ENCODE measurements around the gene FAM25C. TPM values are rescaled to one million over a fixed set of nuclear protein-coding genes. Genes with fewer than 3 reads are reported as not detected.
"Not testable (repeated sequence)": the region's sequence is repeated elsewhere in the genome, so short reads cannot be mapped to it uniquely, and the experiment has no call there.

The FAM25C gene
- not detected for total RNA-seq

- not testable (repeated sequence) for DNase-seq (ENCODE audit: low spot score in 2 of 2); H3K9me3 Mint-ChIP-seq; H3K27ac Mint-ChIP-seq; ATAC-seq; H3K36me3 Mint-ChIP-seq
Observed at GRCh38 chr10:47999691-48000090, at the start of gene FAM25C. Gene FAM25C, minus strand, starts transcription at chr10:47999791. Its CDS starts 26 bp downstream, at chr10:47999765.

GRCh38 chr10:48044557-48044956 lies 45.0 kb upstream of the FAM25C start:
- H3K36me3 Mint-ChIP-seq; H3K9me3 Mint-ChIP-seq; ATAC-seq; H3K27ac Mint-ChIP-seq; DNase-seq (ENCODE audit: low spot score in 2 of 2): not testable (repeated sequence)

- H3K27ac Mint-ChIP-seq; H3K9me3 Mint-ChIP-seq; ATAC-seq; DNase-seq (ENCODE audit: low spot score in 2 of 2); H3K36me3 Mint-ChIP-seq: not testable (repeated sequence)
Observed at GRCh38 chr10:48031390-48031789, 31.8 kb upstream of the FAM25C start.

GRCh38 chr10:48002306-48002705 lies 2.7 kb upstream of the FAM25C start:
- ATAC-seq; H3K9me3 Mint-ChIP-seq; H3K36me3 Mint-ChIP-seq; H3K27ac Mint-ChIP-seq; DNase-seq (ENCODE audit: low spot score in 2 of 2): not testable (repeated sequence)

- H3K27ac Mint-ChIP-seq; H3K36me3 Mint-ChIP-seq; ATAC-seq; H3K9me3 Mint-ChIP-seq; DNase-seq (ENCODE audit: low spot score in 2 of 2): not testable (repeated sequence)
Observed at GRCh38 chr10:47994045-47994444, 5.5 kb downstream of the FAM25C start.

- H3K9me3 Mint-ChIP-seq; DNase-seq (ENCODE audit: low spot score in 2 of 2); ATAC-seq; H3K36me3 Mint-ChIP-seq; H3K27ac Mint-ChIP-seq: not testable (repeated sequence)
Observed at GRCh38 chr10:47992560-47992959, 7.0 kb downstream of the FAM25C start.

GRCh38 chr10:47991706-47992105 lies 7.9 kb downstream of the FAM25C start:
- not testable (repeated sequence) for ATAC-seq; DNase-seq (ENCODE audit: low spot score in 2 of 2); H3K36me3 Mint-ChIP-seq; H3K9me3 Mint-ChIP-seq; H3K27ac Mint-ChIP-seq

- not testable (repeated sequence) for ATAC-seq; DNase-seq (ENCODE audit: low spot score in 2 of 2); H3K9me3 Mint-ChIP-seq; H3K36me3 Mint-ChIP-seq; H3K27ac Mint-ChIP-seq
Observed at GRCh38 chr10:47990097-47990496, 9.5 kb downstream of the FAM25C start.

GRCh38 chr10:47989542-47989950 lies 10.0 kb downstream of the FAM25C start:
- not testable (repeated sequence) for ATAC-seq, H3K36me3 Mint-ChIP-seq

GRCh38 chr10:47988718-47989541 lies 10.7 kb downstream of the FAM25C start:
- ATAC-seq; H3K27ac Mint-ChIP-seq; H3K9me3 Mint-ChIP-seq; H3K36me3 Mint-ChIP-seq; DNase-seq (ENCODE audit: low spot score in 2 of 2): not testable (repeated sequence)

More at GRCh38 chr10:47989542-47989950, 10.0 kb downstream of the FAM25C start:
- not testable (repeated sequence) for DNase-seq (ENCODE audit: low spot score in 2 of 2); H3K27ac Mint-ChIP-seq; H3K9me3 Mint-ChIP-seq

- not testable (repeated sequence) for H3K36me3 Mint-ChIP-seq; H3K27ac Mint-ChIP-seq; H3K9me3 Mint-ChIP-seq; DNase-seq (ENCODE audit: low spot score in 2 of 2); ATAC-seq
Observed at GRCh38 chr10:47987952-47988351, 11.6 kb downstream of the FAM25C start.

GRCh38 chr10:47986413-47987230 lies 13.0 kb downstream of the FAM25C start:
- DNase-seq (ENCODE audit: low spot score in 2 of 2); H3K36me3 Mint-ChIP-seq; H3K9me3 Mint-ChIP-seq; H3K27ac Mint-ChIP-seq: not testable (repeated sequence)
- ATAC-seq: peak; percentile 81 to 85

- not testable (repeated sequence) for H3K9me3 Mint-ChIP-seq; DNase-seq (ENCODE audit: low spot score in 2 of 2); H3K27ac Mint-ChIP-seq; H3K36me3 Mint-ChIP-seq; ATAC-seq
Observed at GRCh38 chr10:47975409-47975808, 24.2 kb downstream of the FAM25C start.

GRCh38 chr10:47973131-47973530 lies 26.5 kb downstream of the FAM25C start:
- DNase-seq (ENCODE audit: low spot score in 2 of 2); ATAC-seq; H3K9me3 Mint-ChIP-seq; H3K36me3 Mint-ChIP-seq; H3K27ac Mint-ChIP-seq: not testable (repeated sequence)

GRCh38 chr10:47972077-47972476 lies 27.5 kb downstream of the FAM25C start:
- not testable (repeated sequence) for H3K36me3 Mint-ChIP-seq; DNase-seq (ENCODE audit: low spot score in 2 of 2); H3K9me3 Mint-ChIP-seq; H3K27ac Mint-ChIP-seq; ATAC-seq

- ATAC-seq; H3K36me3 Mint-ChIP-seq; H3K9me3 Mint-ChIP-seq; DNase-seq (ENCODE audit: low spot score in 2 of 2); H3K27ac Mint-ChIP-seq: not testable (repeated sequence)
Observed at GRCh38 chr10:47971598-47971997, 28.0 kb downstream of the FAM25C start.

- DNase-seq (ENCODE audit: low spot score in 2 of 2); H3K9me3 Mint-ChIP-seq; ATAC-seq; H3K36me3 Mint-ChIP-seq; H3K27ac Mint-ChIP-seq: not testable (repeated sequence)
Observed at GRCh38 chr10:47970047-47970446, 29.5 kb downstream of the FAM25C start.

Measured in activated naive CD4-positive, alpha-beta T cell treated with anti-CD3 and anti-CD28 coated beads, Interleukin-2, amount 50 U/mL, for 72 hours (primary cell).